GM23338 (cell line): ENCODE data around the gene PARD3. TPM values are rescaled to one million over a fixed set of nuclear protein-coding genes. Genes with fewer than 3 reads are reported as not detected.

Experiments used
- ATAC-seq: fragments of 200-7000 bp; cut with Tn5 transposase; 3 replicates; pipeline ENCODE4 v1.9.1; 2020
- DNase-seq: peaks from one replicate; pipeline ENCODE4 v3.0.0-alpha.2; 2015; ENCODE audit warnings: low spot score
- H2AFZ ChIP-seq: fragments of 200-600 bp; sonication (generic); 2 replicates; pipeline ENCODE4 v1.8.0; 2016; ENCODE audit warnings: antibody characterized with exemption, mild to moderate bottlenecking, moderate library complexity
- H3F3A ChIP-seq: fragments of 200-600 bp; sonication (generic); replicated peaks from 2 replicates; pipeline ENCODE4 v1.8.0; 2017; ENCODE audit warnings: antibody characterized with exemption, mixed run types, low read depth
- H3K27ac ChIP-seq: fragments of 200-600 bp; sonication (generic); 2 replicates; pipeline ENCODE4 v1.6.1; 2016; ENCODE audit warnings: low read depth
- H3K27me3 ChIP-seq: fragments of 200-600 bp; sonication (generic); 2 replicates; pipeline ENCODE4 v1.8.0; 2016; ENCODE audit warnings: mild to moderate bottlenecking, mixed run types, moderate library complexity; ENCODE audit not compliant: insufficient read depth
- H3K36me3 ChIP-seq: fragments of 200-600 bp; sonication (generic); 2 replicates; pipeline ENCODE4 v1.8.0; 2016; ENCODE audit warnings: mild to moderate bottlenecking; ENCODE audit not compliant: insufficient read depth
- H3K4me1 ChIP-seq: fragments of 200-600 bp; sonication (generic); 2 replicates; pipeline ENCODE4 v1.8.0; 2016; ENCODE audit warnings: mild to moderate bottlenecking, moderate library complexity; ENCODE audit not compliant: insufficient read depth
- H3K4me2 ChIP-seq: fragments of 200-600 bp; sonication (generic); 2 replicates; pipeline ENCODE4 v1.7.1; 2017; ENCODE audit warnings: mixed run types
- H3K4me3 ChIP-seq: fragments of 200-600 bp; sonication (generic); 2 replicates; pipeline ENCODE4 v1.6.1; 2016; ENCODE audit warnings: mixed run types
- H3K79me2 ChIP-seq: fragments of 200-600 bp; sonication (generic); replicated peaks from 2 replicates; pipeline ENCODE4 v1.8.0; 2017; ENCODE audit warnings: mild to moderate bottlenecking; ENCODE audit not compliant: insufficient read depth
- H3K9me2 ChIP-seq: fragments of 200-600 bp; sonication (generic); 2 replicates; pipeline ENCODE4 v1.8.0; 2017; ENCODE audit not compliant: insufficient read depth
- H4K20me1 ChIP-seq: fragments of 200-600 bp; sonication (generic); replicated peaks from 2 replicates; pipeline ENCODE4 v1.8.0; 2017; ENCODE audit warnings: mild to moderate bottlenecking; ENCODE audit not compliant: insufficient read depth
- H3K27ac Mint-ChIP-seq: 2 replicates; pipeline ENCODE4 v1.8.0; 2020; ENCODE audit warnings: inconsistent platforms, mild to moderate bottlenecking, moderate library complexity, mixed read lengths
- H3K27me3 Mint-ChIP-seq: 3 replicates; pipeline ENCODE4 v1.8.0; 2022; ENCODE audit warnings: low read depth, mild to moderate bottlenecking, moderate library complexity, mixed read lengths, inconsistent platforms; ENCODE audit not compliant: insufficient read depth, poor library complexity
- H3K36me3 Mint-ChIP-seq: 3 replicates; pipeline ENCODE4 v1.8.0; 2021; ENCODE audit warnings: low read depth, mild to moderate bottlenecking, inconsistent platforms, moderate library complexity, mixed read lengths
- H3K4me1 Mint-ChIP-seq: 3 replicates; pipeline ENCODE4 v1.8.0; 2020; ENCODE audit warnings: mild to moderate bottlenecking, inconsistent platforms, mixed read lengths
- H3K4me3 Mint-ChIP-seq: 3 replicates; pipeline ENCODE4 v1.8.0; 2021; ENCODE audit warnings: moderate library complexity, mild to moderate bottlenecking, inconsistent platforms, mixed read lengths
- H3K9me3 Mint-ChIP-seq: 3 replicates; pipeline ENCODE4 v1.8.0; 2020; ENCODE audit warnings: moderate library complexity, mild to moderate bottlenecking, inconsistent platforms, mixed read lengths
- CTCF ChIP-seq, 2 experiments: fragments of 200-600 bp in 1 of 2; sonication (generic) in 1 of 2; conservative IDR thresholded peaks; 2 replicates each; pipeline versions ENCODE4 v1.5.1 to v1.6.1; 2016 to 2017; ENCODE audit warnings: antibody characterized with exemption in 2 of 2, low read depth in 2 of 2, mild to moderate bottlenecking in 2 of 2, moderate library complexity in 1 of 2
- EZH2phosphoT487 ChIP-seq: fragments of 200-600 bp; sonication (generic); IDR thresholded peaks from one replicate; pipeline ENCODE4 v1.8.1; 2018; ENCODE audit warnings: antibody characterized with exemption; ENCODE audit not compliant: unreplicated experiment
- ZNF462 ChIP-seq: fragments of 250-450 bp; sonication (Bioruptor Pico); IDR thresholded peaks from 2 replicates; pipeline ENCODE4 v1.5.0; 2020; ENCODE audit warnings: mild to moderate bottlenecking, moderate library complexity
- polyA plus RNA-seq: library from polyadenylated mRNA; unstranded; fragments of >200 nt; fragmentation: Nextera tagmentation; extraction: Ambion mirVana; gene quantifications from 2 replicates; pipeline ENCODE4 v1.2.1, GENCODE V29; 2016
- total RNA-seq: library from RNA; depleted of rRNA; stranded (reverse); fragments of >200 nt; shearing (Covaris generic); gene quantifications from 2 replicates; pipeline ENCODE4 v1.2.3, GENCODE V29; 2014
- TF ChIP-seq, protein P1 (sequence below): IDR thresholded peaks from one replicate; pipeline ENCODE4 v1.6.1; 2018; ENCODE audit warnings: antibody characterized with exemption; ENCODE audit not compliant: unreplicated experiment

The PARD3 gene
- total and polyA plus RNA-seq, 2 experiments from 2014 or later = 30.2 to 51.4 TPM

DNA sequence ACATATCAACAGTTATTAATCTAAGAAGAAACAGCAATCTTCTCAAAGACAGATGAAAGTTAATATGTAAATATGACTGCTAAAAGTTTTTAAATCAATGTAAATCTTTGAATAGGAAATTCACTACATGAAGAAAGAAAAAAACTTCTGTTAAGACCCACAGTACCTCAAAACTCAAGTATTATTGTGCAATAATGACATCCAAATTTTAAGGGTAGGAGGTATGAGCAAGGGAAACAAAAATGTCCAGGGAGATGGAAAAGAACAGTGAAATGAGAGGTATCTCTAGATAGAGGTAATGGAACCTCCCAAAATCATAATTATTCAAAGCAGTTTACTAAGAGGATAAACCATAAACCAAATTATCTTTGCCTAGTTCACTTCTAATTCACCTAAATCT, 436.8 kb downstream of the PARD3 start (continued):
- TF ChIP-seq CTCF (conservative IDR thresholded peaks at IDR 0.05; ENCODE audit: low read depth in 2 of 2) = no peak

GRCh38 chr10:34377833-34378232, 437.3 kb downstream of the PARD3 start:
- no peaks in the 10 kb centered on the region for H3K9me2 ChIP-seq
- Mint-ChIP-seq H3K27ac (no peak overlapping the region), H3K4me3 (no peak overlapping the region), H3K4me1 (peaks cover 36% of the 10 kb centered on the region), H3K9me3 (no peaks in the 10 kb centered on the region), H3K27me3 (no peaks in the 10 kb centered on the region), H3K36me3 (peaks cover 14% of the 10 kb centered on the region; the same call in 2 of the 3 replicates)
- no peak overlapping the region for H2AFZ ChIP-seq
- no peak overlapping the region for H3K4me3 ChIP-seq
- no peaks in the 10 kb centered on the region for H3K79me2 ChIP-seq
- H3K36me3 ChIP-seq = no peaks in the 10 kb centered on the region
- H3K4me2 ChIP-seq = no peak overlapping the region
- no peaks in the 10 kb centered on the region for H4K20me1 ChIP-seq
- peaks cover 24% of the 10 kb centered on the region for H3K4me1 ChIP-seq
- DNase-seq (peak; percentile 44), ATAC-seq (peak; percentile 59)
- H3K27me3 ChIP-seq = no peaks in the 10 kb centered on the region
- TF ChIP-seq CTCF (conservative IDR thresholded peaks at IDR 0.05; ENCODE audit: low read depth in 2 of 2) (0 out of 4 replicates have a peak, but pooled peaks of 1 of the 2 experiments have one; percentile 3), ZNF462 (CRISPR knock-in tag) (no peak), EZH2phosphoT487 (no peak)
- TF ChIP-seq, protein P1, sequence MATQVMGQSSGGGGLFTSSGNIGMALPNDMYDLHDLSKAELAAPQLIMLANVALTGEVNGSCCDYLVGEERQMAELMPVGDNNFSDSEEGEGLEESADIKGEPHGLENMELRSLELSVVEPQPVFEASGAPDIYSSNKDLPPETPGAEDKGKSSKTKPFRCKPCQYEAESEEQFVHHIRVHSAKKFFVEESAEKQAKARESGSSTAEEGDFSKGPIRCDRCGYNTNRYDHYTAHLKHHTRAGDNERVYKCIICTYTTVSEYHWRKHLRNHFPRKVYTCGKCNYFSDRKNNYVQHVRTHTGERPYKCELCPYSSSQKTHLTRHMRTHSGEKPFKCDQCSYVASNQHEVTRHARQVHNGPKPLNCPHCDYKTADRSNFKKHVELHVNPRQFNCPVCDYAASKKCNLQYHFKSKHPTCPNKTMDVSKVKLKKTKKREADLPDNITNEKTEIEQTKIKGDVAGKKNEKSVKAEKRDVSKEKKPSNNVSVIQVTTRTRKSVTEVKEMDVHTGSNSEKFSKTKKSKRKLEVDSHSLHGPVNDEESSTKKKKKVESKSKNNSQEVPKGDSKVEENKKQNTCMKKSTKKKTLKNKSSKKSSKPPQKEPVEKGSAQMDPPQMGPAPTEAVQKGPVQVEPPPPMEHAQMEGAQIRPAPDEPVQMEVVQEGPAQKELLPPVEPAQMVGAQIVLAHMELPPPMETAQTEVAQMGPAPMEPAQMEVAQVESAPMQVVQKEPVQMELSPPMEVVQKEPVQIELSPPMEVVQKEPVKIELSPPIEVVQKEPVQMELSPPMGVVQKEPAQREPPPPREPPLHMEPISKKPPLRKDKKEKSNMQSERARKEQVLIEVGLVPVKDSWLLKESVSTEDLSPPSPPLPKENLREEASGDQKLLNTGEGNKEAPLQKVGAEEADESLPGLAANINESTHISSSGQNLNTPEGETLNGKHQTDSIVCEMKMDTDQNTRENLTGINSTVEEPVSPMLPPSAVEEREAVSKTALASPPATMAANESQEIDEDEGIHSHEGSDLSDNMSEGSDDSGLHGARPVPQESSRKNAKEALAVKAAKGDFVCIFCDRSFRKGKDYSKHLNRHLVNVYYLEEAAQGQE = no peak
- H3F3A ChIP-seq = no peaks in the 10 kb centered on the region
- no peak overlapping the region for H3K27ac ChIP-seq
